Thoracic aorta endothelial cell (primary cell): ENCODE data around the gene CHPF2. TPM values are rescaled to one million over a fixed set of nuclear protein-coding genes. Genes with fewer than 3 reads are reported as not detected.

ENCODE experiments used
- total RNA-seq: library from RNA; depleted of rRNA; stranded (reverse); fragments of >200 nt; gene quantifications from 2 replicates; pipeline ENCODE4 v1.2.3, GENCODE V29; 2012

The CHPF2 gene
- total RNA-seq: 59.7 and 61.5 TPM in 2 replicates

DNA sequence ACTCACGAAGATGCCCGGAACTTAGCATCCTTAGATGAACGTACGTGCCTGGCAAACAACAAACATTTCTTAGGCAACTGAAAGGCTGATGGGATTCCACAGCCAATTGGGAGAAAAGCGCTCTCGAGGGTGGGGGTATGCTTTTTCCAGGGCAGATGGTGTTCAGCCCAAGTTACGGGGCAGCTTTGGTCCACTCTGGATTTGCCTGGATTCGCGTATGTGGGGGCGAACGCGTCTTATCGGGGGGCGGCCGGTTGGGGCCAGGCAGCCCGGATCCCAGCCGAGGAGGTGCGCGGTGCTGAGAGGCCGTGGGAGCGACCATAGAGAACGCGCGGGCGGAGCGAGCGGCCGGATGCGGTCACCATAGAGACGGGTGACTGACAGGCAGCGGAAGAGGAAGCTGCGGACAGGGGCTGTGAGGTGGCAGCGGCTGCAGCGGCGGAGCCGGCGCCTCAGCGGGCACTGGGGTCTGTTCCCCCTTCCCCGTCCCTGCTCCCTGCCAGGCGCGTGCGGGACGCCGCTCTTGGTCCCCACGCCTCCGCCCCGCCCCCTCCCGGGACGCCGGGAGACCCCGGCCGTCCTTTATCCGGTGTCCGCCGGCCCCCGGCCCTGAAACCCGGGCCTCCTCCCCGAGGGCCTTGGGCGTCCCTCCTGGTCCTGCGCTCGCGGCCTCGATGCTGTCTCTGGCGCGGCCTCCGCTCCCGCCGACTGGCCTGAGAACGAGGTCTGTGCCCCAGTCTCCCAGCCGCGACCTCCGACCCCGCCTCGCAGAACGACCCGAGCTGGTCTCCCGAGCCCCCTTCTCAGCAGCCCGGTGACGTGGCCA is at the start of gene CHPF2:
Gene CHPF2, plus strand, starts transcription at position 393 of the 826 bp plus-strand sequence. CDS start 1,529 bp downstream, outside the sequence.

DNA sequence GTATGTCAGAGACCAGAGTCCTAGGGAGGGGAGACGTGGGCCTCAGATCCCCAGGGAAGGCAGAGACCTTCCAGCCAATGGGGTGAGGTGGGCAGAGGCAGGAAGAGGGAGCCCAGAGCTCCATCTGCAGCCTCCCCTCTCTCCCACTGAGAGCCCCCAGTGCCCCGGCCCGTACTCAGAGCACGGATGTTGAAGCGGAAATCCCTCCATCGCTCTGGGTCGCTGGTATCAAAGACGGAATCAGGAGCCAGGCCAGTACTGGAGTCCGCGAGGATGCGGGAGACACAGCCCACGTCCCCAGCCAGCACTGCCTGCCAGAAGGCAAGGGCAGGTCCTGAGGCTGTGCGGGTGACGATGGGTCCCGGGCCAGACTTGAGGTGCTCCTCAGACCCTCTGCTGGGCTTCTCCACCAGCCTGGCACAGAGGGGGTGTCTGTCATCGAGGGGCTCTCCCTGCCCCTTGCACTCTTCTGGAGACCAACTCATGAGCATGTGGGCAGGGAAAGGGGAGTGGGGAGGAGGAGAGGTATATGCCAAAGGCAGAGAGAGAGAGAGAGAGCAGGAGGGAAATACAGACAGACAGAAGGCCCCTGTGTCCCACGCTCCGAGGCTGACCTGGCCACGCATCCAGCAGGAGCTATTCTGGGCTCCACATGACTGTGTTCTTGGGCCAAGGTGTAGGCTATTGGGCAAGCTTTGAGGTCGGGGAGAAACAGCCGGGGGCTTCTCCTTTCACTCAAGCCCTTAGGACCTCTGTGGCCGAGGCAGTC is 45.5 kb upstream of the CHPF2 start, which contains the start of gene ASB10:
Gene ASB10, minus strand, starts transcription at position 611 of the 769 bp plus-strand sequence. Its CDS starts 120 bp downstream, at position 491.

GRCh38 chr7:151210087-151210854 is 22.0 kb upstream of the CHPF2 start, which contains the start of gene H2BK1:
H2BK1 (minus strand) TSS chr7:151210488; CDS start chr7:151210318, 170 bp downstream.

DNA sequence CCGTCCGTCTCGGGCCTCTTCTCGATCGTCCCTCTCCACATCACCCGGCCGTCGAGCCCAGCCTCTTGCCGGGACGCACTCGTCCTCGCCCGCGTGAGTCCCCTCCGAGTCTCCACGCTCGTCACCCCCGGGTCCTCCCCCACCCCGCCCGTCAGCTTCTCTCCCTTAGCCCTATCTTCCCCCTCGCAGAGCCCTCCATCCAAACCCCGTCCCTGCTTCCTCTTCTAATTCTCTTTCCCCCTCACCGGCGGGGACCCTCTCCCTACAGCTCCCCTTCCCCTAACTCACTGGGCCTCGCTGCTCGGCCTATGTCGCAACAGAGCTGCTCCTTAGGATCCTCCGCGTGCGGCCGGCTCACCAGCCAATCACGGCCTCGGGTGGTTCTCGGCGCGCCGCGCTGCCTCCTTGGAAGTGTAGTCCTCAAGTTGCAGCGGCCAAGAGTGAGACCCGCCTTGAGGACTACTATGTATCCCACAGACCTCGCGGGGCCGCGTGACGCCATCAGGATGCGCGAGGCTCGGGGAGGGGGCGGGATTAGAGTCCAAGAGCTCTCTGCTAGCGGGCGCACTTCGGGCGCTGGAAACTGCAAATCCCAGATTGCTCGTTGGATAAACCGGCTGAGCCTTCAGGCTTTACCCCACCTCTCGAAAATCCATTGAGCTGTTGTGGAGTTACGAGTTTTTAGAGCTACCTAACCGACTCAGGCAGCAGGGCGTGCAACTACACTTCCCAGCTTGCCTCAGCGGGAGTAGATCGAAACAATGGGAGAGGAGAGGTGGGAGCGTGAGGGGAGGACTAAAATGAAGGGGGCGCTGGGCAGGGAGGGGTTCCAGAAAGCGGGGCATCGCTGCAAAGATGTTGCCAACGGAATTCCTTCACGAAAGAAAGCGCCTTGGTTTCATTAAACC is 5.2 kb upstream of the CHPF2 start, which contains the start of gene ABCF2:
Gene ABCF2, minus strand, starts transcription at position 331 of the 908 bp plus-strand sequence. CDS start 747 bp downstream, outside the sequence.

GRCh38 chr7:151248346-151249033 is 16.2 kb downstream of the CHPF2 start, which contains the start of gene SMARCD3:
SMARCD3 (minus strand) TSS chr7:151248694; CDS start chr7:151248562, 132 bp downstream.

Other genes with a start within 250 kb of the CHPF2 start
- 86.2 and 96.3 TPM in 2 replicates for gene NOS3, start 241.5 kb upstream of the CHPF2 start, total RNA-seq
- under 0.01 and 0.07 TPM in 2 replicates for gene ATG9B, start 208.0 kb upstream of the CHPF2 start, total RNA-seq
- 31.0 and 31.9 TPM in 2 replicates for gene ABCB8, start 204.0 kb upstream of the CHPF2 start, total RNA-seq
- 0.07 TPM in 1 of 2 replicates, not detected in the other for gene ASIC3, start 184.0 kb upstream of the CHPF2 start, total RNA-seq
- 14.5 and 14.6 TPM in 2 replicates for gene CDK5, start 174.6 kb upstream of the CHPF2 start, total RNA-seq
- 65.5 and 69.3 TPM in 2 replicates for gene SLC4A2, start 172.9 kb upstream of the CHPF2 start, total RNA-seq
- gene FASTK, start 151.7 kb upstream of the CHPF2 start, total RNA-seq: 46.4 and 50.1 TPM in 2 replicates
- gene TMUB1, start 149.0 kb upstream of the CHPF2 start, total RNA-seq: 13.6 and 21.9 TPM in 2 replicates
- 97.4 and 112 TPM in 2 replicates for gene AGAP3, start 146.0 kb upstream of the CHPF2 start, total RNA-seq
- not detected in 2 replicates for gene GBX1, start 64.8 kb upstream of the CHPF2 start, total RNA-seq
- gene ASB10, start 45.2 kb upstream of the CHPF2 start, total RNA-seq: not detected in 2 replicates
- gene H2BK1, start 22.0 kb upstream of the CHPF2 start, total RNA-seq: not detected in 2 replicates
- 77.8 and 86.2 TPM in 2 replicates for gene ABCF2, start 5.3 kb upstream of the CHPF2 start, total RNA-seq
- gene SMARCD3, start 16.2 kb downstream of the CHPF2 start, total RNA-seq: 5.6 and 5.8 TPM in 2 replicates
- 48.6 and 52.5 TPM in 2 replicates for gene NUB1, start 109.3 kb downstream of the CHPF2 start, total RNA-seq
- gene WDR86, start 177.6 kb downstream of the CHPF2 start, total RNA-seq: not detected in 2 replicates
- not detected in 2 replicates for gene CRYGN, start 207.7 kb downstream of the CHPF2 start, total RNA-seq